Ovary (tissue), 9 donors: ENCODE results near the gene ATG2B. TPM values are rescaled to one million over a fixed set of nuclear protein-coding genes. Genes with fewer than 3 reads are reported as not detected.
"Not testable (repeated sequence)": the region's sequence is repeated elsewhere in the genome, so short reads cannot be mapped to it uniquely, and the experiment has no call there.

Source experiments
- DNase-seq, 5 donors: peaks; one replicate each; pipeline ENCODE4 v3.0.0-alpha.2; 2019 to 2020
- H3K27ac ChIP-seq, 2 donors: fragments of 200-600 bp; one replicate each; pipeline versions ENCODE4 v1.5.1 to v1.8.0; 2019 to 2022
- H3K27me3 ChIP-seq: fragments of 200-600 bp; one replicate; pipeline ENCODE4 v1.8.0; 2022
- H3K36me3 ChIP-seq: fragments of 200-600 bp; sonication (generic); one replicate; pipeline ENCODE4 v1.5.1; 2019
- H3K4me1 ChIP-seq: one replicate; pipeline ENCODE4 v1.8.1; 2013; ENCODE audit warnings: mild to moderate bottlenecking, moderate library complexity; ENCODE audit not compliant: insufficient read depth
- H3K4me3 ChIP-seq: fragments of 200-600 bp; sonication (generic); one replicate; pipeline ENCODE4 v1.5.1; 2017
- H3K9me3 ChIP-seq, 2 donors: fragments of 200-600 bp in 1 of 2; sonication (generic) in 1 of 2; one replicate each; pipeline versions ENCODE4 v1.5.1 to v1.8.1; 2013 to 2019; ENCODE audit warnings: mild to moderate bottlenecking in 1 of 2, moderate library complexity in 1 of 2
- CTCF ChIP-seq, 3 donors: fragments of 450-650 bp in 2 of 3; fragments of 200-600 bp in 1 of 3; IDR thresholded peaks; one replicate each; pipeline versions ENCODE4 v1.5.1 to v1.8.0; 2016 to 2022; ENCODE audit warnings: antibody characterized with exemption in 3 of 3, mild to moderate bottlenecking in 1 of 3
- EP300 ChIP-seq: sonication (generic); formaldehyde crosslinking; IDR thresholded peaks from one replicate; pipeline ENCODE4 v1.6.1; 2017; ENCODE audit warnings: antibody characterized with exemption
- POLR2A ChIP-seq: fragments of 450-650 bp; IDR thresholded peaks from one replicate; pipeline ENCODE4 v1.6.1; 2017; ENCODE audit warnings: antibody characterized with exemption, mild to moderate bottlenecking, moderate library complexity
- WGBS, 3 donors: extraction: QIAGEN DNeasy Blood & Tissue Kit in 1 of 3; methylation state at CpG; one replicate each; pipeline versions ENCODE4 v1.1.5 to v1.1.7; 2013 to 2017; 5-methylcytosine and 5-hydroxymethylcytosine counted together
- intact Hi-C, 4 donors: fragments of 100-400 bp; cut with DNase I; formaldehyde crosslinking; loops; one replicate each; pipeline versions ENCODE4 v1.11.0 to v1.15.1; 2022 to 2023
- polyA plus RNA-seq, 2 donors: library from polyadenylated mRNA; stranded (reverse); fragments of 200-250 nt in 1 of 2; fragments of 350-450 nt in 1 of 2; fragmentation: Illumina TruSeq in 1 of 2; extraction: RNeasy Lipid Tissue Mini Kit (QIAGEN cat#74804) in 1 of 2; gene quantifications; one replicate each; pipeline ENCODE4 v1.2.3, GENCODE V29; 2013 to 2014
- total RNA-seq, 7 donors: library from RNA; depleted of rRNA in 2 of 7; stranded (reverse); fragments of >200 nt in 2 of 7; fragmentation: NEBNext Ultra II Directional in 3 of 7; extraction: Animal tissue kit (Norgen Biotek cat#: 25700) in 3 of 7; gene quantifications; one replicate each; pipeline versions ENCODE4 v1.1.0 to v1.2.4, GENCODE V29; 2016 to 2023
- donor health status: DM: no; HTN: no; CAD: no; lungs with moderate emphysema.
- donor health status: DM: no; HTN: no; CAD: no.
- donor health status: Bipolar disorder and iron deficiency.
- donor health status: DM: yes; HTN: yes; CAD: no.
- donor health status: DM: no; HTN: no; CAD: no.
- donor health status: DM: yes; HTN: yes; CAD: no.

The ATG2B gene
- total and polyA plus RNA-seq, 9 donors, result 5.3 to 33.1 (median 22.6) TPM

DNA sequence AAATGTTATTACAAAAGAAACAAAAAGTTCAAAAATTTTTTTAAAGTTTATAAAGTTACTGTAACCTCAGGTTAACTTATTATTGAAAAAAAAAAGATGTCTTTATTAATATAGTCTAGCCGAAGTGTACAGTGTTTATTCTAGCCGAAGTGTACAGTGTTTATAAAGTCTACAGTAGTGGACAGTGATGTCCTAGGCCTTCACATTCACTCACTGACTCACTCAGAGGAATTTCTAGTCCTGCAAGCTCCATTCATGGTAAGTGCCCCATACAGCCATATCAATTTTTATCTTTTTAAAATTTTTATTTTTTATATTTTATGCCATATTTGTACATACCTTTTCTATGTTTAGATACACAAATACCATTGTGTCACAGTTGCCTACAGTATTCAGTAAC lies 10.4 kb downstream of the ATG2B start:
- TF ChIP-seq EP300, result no peak
- TF ChIP-seq CTCF (IDR thresholded peaks at IDR 0.05), result no peak
- no peak for TF ChIP-seq POLR2A
- 62 to 74% (median 64%) methylated on average over 2 of the region's 2 CpGs for WGBS, 3 donors
- no peaks in the 10 kb centered on the region for H3K36me3 ChIP-seq
- peaks cover 5% of the 10 kb centered on the region for H3K4me1 ChIP-seq
- no peaks in the 10 kb centered on the region for H3K27me3 ChIP-seq
- intact Hi-C loops, result no loop called here
- no peak for DNase-seq
- H3K27ac ChIP-seq, result no peak overlapping the region
- no peaks in the 10 kb centered on the region for H3K9me3 ChIP-seq
- H3K4me3 ChIP-seq, result no peak overlapping the region

DNA sequence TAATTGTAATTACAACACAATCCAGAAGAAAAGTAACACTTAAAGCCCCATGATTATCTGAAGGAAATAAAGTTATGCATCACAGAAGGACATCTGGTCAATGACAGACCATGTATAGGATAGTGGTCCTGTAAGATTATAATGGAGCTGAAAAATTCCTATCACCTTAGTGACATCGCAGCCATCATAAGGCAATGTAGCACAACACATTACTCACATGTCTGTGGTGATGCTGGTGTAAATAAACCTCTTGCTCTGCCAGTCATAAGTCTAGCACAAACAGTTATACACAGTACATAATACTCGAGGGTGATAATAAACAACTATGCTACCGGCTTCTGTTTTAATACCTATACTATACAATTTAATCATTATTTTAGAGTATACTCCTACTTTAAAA lies 11.2 kb downstream of the ATG2B start:
- intact Hi-C loops, result no loop called here
- DNase-seq, result no peak
- Histone ChIP-seq H3K9me3 (no peaks in the 10 kb centered on the region), H3K36me3 (no peaks in the 10 kb centered on the region), H3K4me3 (no peak overlapping the region), H3K4me1 (peaks cover 5% of the 10 kb centered on the region), H3K27me3 (no peaks in the 10 kb centered on the region), H3K27ac (no peak overlapping the region)
- WGBS, 3 donors, result 83 to 93% (median 84%) methylated on average over 3 of the region's 3 CpGs
- no peak for TF ChIP-seq EP300
- TF ChIP-seq POLR2A, result no peak
- no peak for TF ChIP-seq CTCF (IDR thresholded peaks at IDR 0.05)

- H3K4me1 ChIP-seq, result peaks cover 4% of the 10 kb centered on the region
- H3K4me3 ChIP-seq, result no peak overlapping the region
- TF ChIP-seq CTCF (IDR thresholded peaks at IDR 0.05) (no peak), POLR2A (no peak), EP300 (no peak)
- H3K36me3 ChIP-seq, result no peaks in the 10 kb centered on the region
- intact Hi-C loops, result no loop called here
- 89 to 94% (median 91%) methylated on average over 7 of the region's 7 CpGs for WGBS, 3 donors
- no peak for DNase-seq
- no peak overlapping the region for H3K27ac ChIP-seq
- no peaks in the 10 kb centered on the region for H3K9me3 ChIP-seq
- H3K27me3 ChIP-seq, result no peaks in the 10 kb centered on the region
Observed at GRCh38 chr14:96349286-96350075, 13.7 kb downstream of the ATG2B start.

GRCh38 chr14:96347957-96348356 lies 15.2 kb downstream of the ATG2B start:
- DNase-seq, intact Hi-C loops: not testable (repeated sequence)
- 95 to 99% (median 97%) methylated on average over 2 of the region's 2 CpGs for WGBS, 3 donors

GRCh38 chr14:96345669-96346068 lies 17.5 kb downstream of the ATG2B start:
- TF ChIP-seq POLR2A (no peak), CTCF (IDR thresholded peaks at IDR 0.05) (no peak), EP300 (no peak)
- no peak for DNase-seq
- WGBS, 3 donors, result 84 to 90% (median 88%) methylated on average over 2 of the region's 2 CpGs

More at GRCh38 chr14:96347957-96348356, 15.2 kb downstream of the ATG2B start:
- not testable (repeated sequence) for H3K27me3 ChIP-seq, H3K27ac ChIP-seq, H3K9me3 ChIP-seq, H3K4me3 ChIP-seq, H3K36me3 ChIP-seq, H3K4me1 ChIP-seq

More at GRCh38 chr14:96345669-96346068, 17.5 kb downstream of the ATG2B start:
- Histone ChIP-seq H3K27me3 (no peaks in the 10 kb centered on the region), H3K9me3 (no peaks in the 10 kb centered on the region), H3K36me3 (no peaks in the 10 kb centered on the region), H3K27ac (no peak overlapping the region), H3K4me3 (no peak overlapping the region), H3K4me1 (peaks cover 1% of the 10 kb centered on the region)
- intact Hi-C loops, result no loop called here
